HepG2 (cell line): Measurements from ENCODE around the gene MNT. TPM values are rescaled to one million over a fixed set of nuclear protein-coding genes. Genes with fewer than 3 reads are reported as not detected.

Experiments used
- ATAC-seq: fragments of 200-7000 bp; cut with Tn5 transposase; 3 replicates; pipeline ENCODE4 v1.9.1; 2020; ENCODE audit warnings: mild to moderate bottlenecking, moderate library complexity
- BruUV-seq: library from RNA; stranded (reverse); fragments of 400-500 nt; replicated peaks from 2 replicates; lab custom pipeline; 2021; lab: Mats Ljungman, UMichigan
- CTCF ChIA-PET: fragments of 300-600 bp; formaldehyde crosslinking; extraction: SDS; loops from one replicate; lab custom pipeline; 2021; ENCODE audit warnings: low total read pairs, inconsistent platforms, low intra/inter-chr PET ratio; lab: Yijun Ruan, JAX
- POLR2A ChIA-PET: fragments of 350-600 bp; sonication (Branson Sonifier 250); formaldehyde crosslinking; loops from one replicate; lab custom pipeline; 2020; ENCODE audit warnings: antibody characterized with exemption, inconsistent platforms; lab: Yijun Ruan, JAX
- DNase-seq: peaks from one replicate; pipeline ENCODE4 v3.0.0-alpha.2; 2015; ENCODE audit warnings: low spot score
- FAIRE-seq: peaks from 3 replicates; lab custom pipeline; 2011; peaks lifted over from hg19 to GRCh38; lab: Jason Lieb, UNC
- H2AFZ ChIP-seq: one replicate; pipeline ENCODE4 v1.6.1; 2011; ENCODE audit warnings: low read length, inconsistent platforms
- H3K27ac ChIP-seq: fragments of 300-600 bp; 3 replicates; pipeline ENCODE4 v1.8.0; 2011; ENCODE audit warnings: mixed run types, mild to moderate bottlenecking, mixed read lengths, low read length, inconsistent platforms; ENCODE audit not compliant: insufficient read depth; ENCODE audit errors: extremely low read length
- H3K27me3 ChIP-seq, 2 experiments: fragments of 200-600 bp in 1 of 2; 2 replicates in 1 of 2; 3 replicates in 1 of 2; pipeline versions ENCODE4 v1.6.0 to v1.8.0; 2011; ENCODE audit warnings: low read length in 2 of 2, mild to moderate bottlenecking in 2 of 2, moderate library complexity in 2 of 2, inconsistent platforms in 1 of 2; ENCODE audit not compliant: insufficient read depth in 2 of 2, control insufficient read depth in 1 of 2
- H3K36me3 ChIP-seq, 2 experiments: fragments of 200-600 bp in 1 of 2; replicated peaks in 1 of 2; 2 replicates in 1 of 2; 3 replicates in 1 of 2; pipeline versions ENCODE4 v1.5.1 to v1.8.0; 2011; ENCODE audit warnings: low read length in 2 of 2, inconsistent platforms in 1 of 2; ENCODE audit not compliant: insufficient read depth in 2 of 2, control insufficient read depth in 1 of 2
- H3K4me1 ChIP-seq: 2 replicates; pipeline ENCODE4 v1.5.1; 2012; ENCODE audit warnings: low read length, inconsistent platforms; ENCODE audit not compliant: insufficient read depth
- H3K4me2 ChIP-seq: 2 replicates; pipeline ENCODE4 v1.6.0; 2011; ENCODE audit warnings: low read depth, low read length, inconsistent platforms
- H3K4me3 ChIP-seq, 3 experiments: fragments of 200-600 bp in 1 of 3; sonication (generic), shearing (Covaris generic) in 1 of 3; replicated peaks in 1 of 3; 2 replicates each; pipeline ENCODE4 v1.5.1; 2011 to 2016; ENCODE audit warnings: low read length in 3 of 3, inconsistent platforms in 2 of 3, low read depth in 2 of 3, mild to moderate bottlenecking in 2 of 3, control low read depth in 1 of 3, mixed read lengths in 1 of 3; ENCODE audit not compliant: insufficient read depth in 1 of 3
- H3K79me2 ChIP-seq: one replicate; pipeline ENCODE4 v1.6.1; 2011; ENCODE audit warnings: low read length, inconsistent platforms; ENCODE audit not compliant: insufficient read depth
- H3K9ac ChIP-seq: 2 replicates; pipeline ENCODE4 v1.6.0; 2011; ENCODE audit warnings: mild to moderate bottlenecking, low read depth, low read length, inconsistent platforms; ENCODE audit not compliant: insufficient read depth
- H3K9me3 ChIP-seq: 2 replicates; pipeline ENCODE4 v1.5.1; 2012; ENCODE audit warnings: mild to moderate bottlenecking, low read length
- H4K20me1 ChIP-seq: 2 replicates; pipeline ENCODE4 v1.6.0; 2011; ENCODE audit warnings: inconsistent platforms, mild to moderate bottlenecking, low read length, moderate library complexity; ENCODE audit not compliant: insufficient read depth
- FOSL1 ChIP-seq: sonication (generic); formaldehyde crosslinking; IDR thresholded peaks from 2 replicates; pipeline ENCODE4 v1.9.0; 2021; ENCODE audit warnings: missing genetic modification reagents, borderline replicate concordance
- GATA4 ChIP-seq: sonication (generic); IDR thresholded peaks from 2 replicates; pipeline ENCODE4 v1.6.1; 2016; ENCODE audit warnings: antibody characterized with exemption, low read depth, borderline replicate concordance
- IRX3 ChIP-seq: sonication (generic); formaldehyde crosslinking; IDR thresholded peaks from 2 replicates; pipeline ENCODE4 v1.8.1; 2023; ENCODE audit warnings: mild to moderate bottlenecking, low read depth, missing genetic modification reagents, borderline replicate concordance
- MYNN ChIP-seq: sonication (generic); formaldehyde crosslinking; IDR thresholded peaks from 2 replicates; pipeline ENCODE4 v1.4.0; 2020; ENCODE audit warnings: mild to moderate bottlenecking, low read depth, missing genetic modification reagents
- NCOR1 ChIP-seq: fragments of 200-600 bp; sonication (generic); IDR thresholded peaks from 2 replicates; pipeline ENCODE4 v1.7.0; 2017; ENCODE audit warnings: antibody characterized with exemption, low read length, borderline replicate concordance
- RBM22 ChIP-seq: fragments of 200-400 bp; formaldehyde crosslinking; optimal IDR thresholded peaks from 2 replicates; pipeline ENCODE3; 2017; ENCODE audit warnings: mild to moderate bottlenecking, low read length, moderate library complexity
- RELA ChIP-seq: sonication (generic); formaldehyde crosslinking; IDR thresholded peaks from 2 replicates; pipeline ENCODE4 v1.4.0; 2020; ENCODE audit warnings: missing genetic modification reagents
- SRF ChIP-seq: IDR thresholded peaks from 2 replicates; pipeline ENCODE4 v1.6.1; 2011; ENCODE audit warnings: mild to moderate bottlenecking, low read depth, low read length, moderate library complexity
- SUZ12 ChIP-seq: fragments of 150-350 bp; IDR thresholded peaks from 2 replicates; pipeline ENCODE4 v1.6.1; 2014; ENCODE audit warnings: low read depth, low read length
- THAP11 ChIP-seq: IDR thresholded peaks from 2 replicates; pipeline ENCODE4 v1.6.1; 2016; ENCODE audit warnings: missing biosample characterization, missing genetic modification reagents
- ZBTB14 ChIP-seq: sonication (generic); formaldehyde crosslinking; IDR thresholded peaks from 2 replicates; pipeline ENCODE4 v1.4.0; 2020; ENCODE audit warnings: missing genetic modification reagents
- ZBTB8A ChIP-seq: sonication (generic); formaldehyde crosslinking; IDR thresholded peaks from 2 replicates; pipeline ENCODE4 v1.4.0; 2020; ENCODE audit warnings: mild to moderate bottlenecking, low read depth, missing genetic modification reagents, borderline replicate concordance
- ZGPAT ChIP-seq: IDR thresholded peaks from 2 replicates; pipeline ENCODE4 v1.6.1; 2016; ENCODE audit warnings: mild to moderate bottlenecking
- ZNF558 ChIP-seq: sonication (generic); formaldehyde crosslinking; IDR thresholded peaks from 2 replicates; pipeline ENCODE4 v1.9.0; 2022; ENCODE audit warnings: mild to moderate bottlenecking, missing genetic modification reagents, borderline replicate concordance
- ZNF766 ChIP-seq: sonication (generic); formaldehyde crosslinking; IDR thresholded peaks from 2 replicates; pipeline ENCODE4 v1.5.0; 2020; ENCODE audit warnings: missing genetic modification reagents, borderline replicate concordance
- WGBS: methylation state at CpG from one replicate; pipeline ENCODE4 v1.1.6; 2017; ENCODE audit warnings: low lambda C conversion rate; 5-methylcytosine and 5-hydroxymethylcytosine counted together
- in situ Hi-C: cut with HindIII; loops from 2 replicates; pipeline ENCODE4 v1.10.0; 2017; ENCODE audit warnings: low pct_unique_long_range_greater_than_20kb; ENCODE audit not compliant: extremely low pct_ligation_motif_present
- intact Hi-C: fragments of 100-400 bp; cut with micrococcal nuclease; formaldehyde crosslinking; loops from one replicate; pipeline ENCODE4 v1.10.0; 2022; ENCODE audit not compliant: unreplicated experiment
- polyA plus RNA-seq, 8 experiments: library from polyadenylated mRNA; depleted of rRNA in 3 of 8; stranded (reverse) in 7 of 8; unstranded in 1 of 8; fragments of >200 nt; fragmentation: Illumina TruSeq in 4 of 8; extraction: Trizol in 4 of 8; gene quantifications; 2 replicates each; pipeline versions ENCODE4 v1.2.1 to v1.2.3, GENCODE V29; 2011 to 2016; ENCODE audit warnings: low read depth in 4 of 8, missing spikeins in 1 of 8, mixed read lengths in 1 of 8; ENCODE audit not compliant: insufficient read depth in 1 of 8
- total RNA-seq, 5 experiments: library from RNA; depleted of rRNA; stranded (reverse); fragments of >200 nt; fragmentation: Illumina TruSeq; extraction: Trizol; gene quantifications; 2 replicates each; pipeline ENCODE4 v1.2.3, GENCODE V29; 2016; ENCODE audit warnings: low read depth in 1 of 5
- TF ChIP-seq, protein P1 (sequence below): IDR thresholded peaks from 2 replicates; pipeline ENCODE4 v1.6.1; 2016

The MNT gene
- total and polyA plus RNA-seq, 2 of the 13 experiments (the other 11 are each of a cell fraction or from before 2014, with no cell fraction given), result 2.1 to 3.5 TPM

- TF ChIP-seq RELA (no peak), FOSL1 (CRISPR knock-in tag) (no peak), ZBTB8A (CRISPR knock-in tag) (no peak), THAP11 (CRISPR knock-in tag) (no peak)
- CTCF ChIA-PET, result no interaction called here
These were observed 38.4 kb downstream of the MNT start for GRCh38 chr17:2362416-2362815.

DNA sequence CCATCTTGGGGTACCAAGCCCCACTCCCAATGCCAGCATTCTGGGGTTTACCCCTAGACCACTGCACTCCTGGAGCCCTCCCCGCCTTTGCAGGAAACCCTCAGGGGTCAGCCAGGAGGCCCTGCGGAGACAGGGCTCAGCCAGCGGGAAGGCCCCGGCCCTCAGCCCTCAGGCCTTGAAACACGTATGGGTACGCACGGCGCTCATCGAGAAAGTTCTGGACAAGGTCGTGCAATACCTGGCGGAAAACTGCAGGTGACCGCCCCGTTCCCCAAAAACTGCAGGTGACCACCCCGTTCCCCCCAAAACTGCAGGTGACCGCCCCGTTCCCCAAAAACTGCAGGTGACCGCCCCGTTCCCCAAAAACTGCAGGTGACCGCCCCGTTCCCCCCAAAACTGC, 38.8 kb downstream of the MNT start:
- ChIA-PET CTCF (no interaction called here), POLR2A (no interaction called here)
- Histone ChIP-seq H3K4me3 (no peak overlapping the region), H2AFZ (no peak overlapping the region), H3K4me2 (no peak overlapping the region), H3K27me3 (no peaks in the 10 kb centered on the region), H3K79me2 (no peaks in the 10 kb centered on the region), H3K9ac (no peak overlapping the region), H3K36me3 (peaks cover 16 to 29% of the 10 kb centered on the region in 2 experiments; a peak in 3 of 5 replicates), H3K9me3 (no peaks in the 10 kb centered on the region), H3K27ac (no peak overlapping the region), H3K4me1 (no peaks in the 10 kb centered on the region), H4K20me1 (no peaks in the 10 kb centered on the region)
- intact Hi-C loops, result no loop called here
- ATAC-seq (no peak), FAIRE-seq (no peak), DNase-seq (no peak)
- WGBS, result 98% methylated on average over 20 of the region's 20 CpGs
- in situ Hi-C loops, result no loop called here
- no TSS peak for BruUV-seq
- TF ChIP-seq ZNF558 (CRISPR knock-in tag) (no peak), NCOR1 (no peak), SUZ12 (no peak), MYNN (CRISPR knock-in tag) (no peak), ZNF766 (CRISPR knock-in tag) (no peak), ZBTB14 (CRISPR knock-in tag) (no peak), SRF (no peak), RBM22 (no peak), IRX3 (no peak), ZGPAT (CRISPR knock-in tag) (no peak), GATA4 (no peak)
- TF ChIP-seq, protein P1, sequence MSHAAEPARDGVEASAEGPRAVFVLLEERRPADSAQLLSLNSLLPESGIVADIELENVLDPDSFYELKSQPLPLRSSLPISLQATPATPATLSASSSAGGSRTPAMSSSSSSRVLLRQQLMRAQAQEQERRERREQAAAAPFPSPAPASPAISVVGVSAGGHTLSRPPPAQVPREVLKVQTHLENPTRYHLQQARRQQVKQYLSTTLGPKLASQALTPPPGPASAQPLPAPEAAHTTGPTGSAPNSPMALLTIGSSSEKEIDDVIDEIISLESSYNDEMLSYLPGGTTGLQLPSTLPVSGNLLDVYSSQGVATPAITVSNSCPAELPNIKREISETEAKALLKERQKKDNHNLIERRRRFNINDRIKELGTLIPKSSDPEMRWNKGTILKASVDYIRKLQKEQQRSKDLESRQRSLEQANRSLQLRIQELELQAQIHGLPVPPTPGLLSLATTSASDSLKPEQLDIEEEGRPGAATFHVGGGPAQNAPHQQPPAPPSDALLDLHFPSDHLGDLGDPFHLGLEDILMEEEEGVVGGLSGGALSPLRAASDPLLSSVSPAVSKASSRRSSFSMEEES (CRISPR knock-in tag), result no peak

More at GRCh38 chr17:2362416-2362815, 38.4 kb downstream of the MNT start:
- Histone ChIP-seq H4K20me1 (no peaks in the 10 kb centered on the region), H3K9ac (no peak overlapping the region), H3K9me3 (no peaks in the 10 kb centered on the region), H3K27ac (no peak overlapping the region), H3K27me3 (no peaks in the 10 kb centered on the region), H3K36me3 (peaks cover 16 to 30% of the 10 kb centered on the region in 2 experiments; a peak in 3 of 5 replicates), H3K4me1 (no peaks in the 10 kb centered on the region), H3K4me3 (no peak overlapping the region), H3K79me2 (no peaks in the 10 kb centered on the region), H3K4me2 (no peak overlapping the region), H2AFZ (no peak overlapping the region)
- 98% methylated on average over 17 of the region's 19 CpGs for WGBS
- POLR2A ChIA-PET, result no interaction called here
- in situ Hi-C loops (no loop called here), intact Hi-C loops (no loop called here)
- BruUV-seq, result no TSS peak
- ATAC-seq (no peak), DNase-seq (no peak), FAIRE-seq (no peak)
